Measurements from ENCODE around the gene CACFD1. TPM values are rescaled to one million over a fixed set of nuclear protein-coding genes. Genes with fewer than 3 reads are reported as not detected.

The CACFD1 gene
- total and polyA plus RNA-seq, 2 of the 13 experiments (the other 11 are each of a cell fraction or from before 2014, with no cell fraction given): 13.8 to 14.6 TPM

- TF ChIP-seq MXI1 (IDR thresholded peaks at IDR 0.05; ENCODE audit: borderline replicate concordance, low read depth, low read length): no peak
- TF ChIP-seq NFE2 (CRISPR knock-in tag; IDR thresholded peaks at IDR 0.05): no peak
- TF ChIP-seq ZNF354B (CRISPR knock-in tag; IDR thresholded peaks at IDR 0.05): no peak
- peak; percentile 46; the same call in 1 of the 2 replicates for TF ChIP-seq ZNF792 (CRISPR knock-in tag; IDR thresholded peaks at IDR 0.05)
- no peak for TF ChIP-seq ZNF639 (CRISPR knock-in tag; conservative IDR thresholded peaks at IDR 0.05)
- TF ChIP-seq ZFP1 (CRISPR knock-in tag; IDR thresholded peaks at IDR 0.05): no peak
- TF ChIP-seq SNAPC5 (CRISPR knock-in tag; IDR thresholded peaks at IDR 0.05; ENCODE audit: borderline replicate concordance): 0 out of 2 replicates have a peak, but pooled peaks have one; percentile 20
- 0 out of 2 replicates have a peak, but pooled peaks have one; percentile 35 for TF ChIP-seq MED1 (CRISPR knock-in tag; IDR thresholded peaks at IDR 0.05)
- no peak for TF ChIP-seq EZH2 (conservative IDR thresholded peaks at IDR 0.05; ENCODE audit: low read depth, low read length)
- no peak for TF ChIP-seq NFAT5 (CRISPR knock-in tag; IDR thresholded peaks at IDR 0.05)
- TF ChIP-seq ATF3 (CRISPR knock-in tag; IDR thresholded peaks at IDR 0.05): no peak
- TF ChIP-seq CHD4 (IDR thresholded peaks at IDR 0.05; ENCODE audit: borderline replicate concordance, low read length): no peak
- TF ChIP-seq SMAD1 (CRISPR knock-in tag; IDR thresholded peaks at IDR 0.05; ENCODE audit: borderline replicate concordance, low read depth): no peak
- no peak for TF ChIP-seq ZNF180 (CRISPR knock-in tag; IDR thresholded peaks at IDR 0.05; ENCODE audit: borderline replicate concordance, low read depth)
- TF ChIP-seq ZFP37 (CRISPR knock-in tag; IDR thresholded peaks at IDR 0.05; ENCODE audit: borderline replicate concordance): no peak
- no peak for TF ChIP-seq FOXP1 (IDR thresholded peaks at IDR 0.05)
- peak; percentile 33; the same call in 1 of the 2 replicates for TF ChIP-seq FOXP1 (CRISPR knock-in tag; IDR thresholded peaks at IDR 0.05)
- no peak for TF ChIP-seq ZZZ3 (CRISPR knock-in tag; IDR thresholded peaks at IDR 0.05; ENCODE audit: borderline replicate concordance)
- no peak for TF ChIP-seq KLF6 (CRISPR knock-in tag; IDR thresholded peaks at IDR 0.05)
- no peak for TF ChIP-seq ZNF484 (CRISPR knock-in tag; IDR thresholded peaks at IDR 0.05; ENCODE audit: borderline replicate concordance, low read depth)
- no peak for TF ChIP-seq PLRG1 (conservative IDR thresholded peaks at IDR 0.05)
- no peak for TF ChIP-seq ZNF550 (CRISPR knock-in tag; IDR thresholded peaks at IDR 0.05; ENCODE audit: borderline replicate concordance)
- peak; percentile 92 for TF ChIP-seq ZNF770 (CRISPR knock-in tag; IDR thresholded peaks at IDR 0.05)
These were observed 32.0 kb upstream of the CACFD1 start (continued) for GRCh38 chr9:133427658-133428348.

All from HepG2 (cell line).